HEK293 (cell line): ENCODE measurements around the gene SPOCK1.

Source experiments
- CTCF ChIA-PET: fragments of 350-600 bp; formaldehyde crosslinking; extraction: SDS; loops from one replicate; lab custom pipeline; 2021; ENCODE audit warnings: antibody characterized with exemption; lab: Yijun Ruan, JAX
- POLR2A ChIA-PET: fragments of 300-600 bp; formaldehyde crosslinking; extraction: SDS; loops from one replicate; lab custom pipeline; 2020; ENCODE audit warnings: antibody characterized with exemption, inconsistent platforms; lab: Yijun Ruan, JAX
- H3K27ac ChIP-seq: fragments of 200-500 bp; sonication (Bioruptor generic); 2 replicates; pipeline ENCODE4 v1.5.1; 2014; ENCODE audit warnings: low read depth, low read length, control low read depth, inconsistent platforms; ENCODE audit errors: extremely low read depth
- H3K36me3 ChIP-seq, 2 experiments: fragments of 200-500 bp in 1 of 2; sonication (Bioruptor generic) in 1 of 2; 1 replicate in 1 of 2; 2 replicates in 1 of 2; pipeline ENCODE4 v1.5.1; 2014 to 2017; ENCODE audit warnings: inconsistent platforms in 2 of 2, low read length in 2 of 2; ENCODE audit not compliant: control insufficient read depth in 2 of 2, insufficient read depth in 1 of 2
- H3K4me1 ChIP-seq: fragments of 200-500 bp; sonication (Bioruptor generic); 2 replicates; pipeline ENCODE4 v1.5.1; 2014; ENCODE audit warnings: mild to moderate bottlenecking, low read length, inconsistent platforms; ENCODE audit not compliant: control insufficient read depth, insufficient read depth
- H3K4me3 ChIP-seq: 2 replicates; pipeline ENCODE4 v1.5.1; 2011; ENCODE audit warnings: low read depth, mild to moderate bottlenecking, control low read depth, low read length, moderate library complexity
- H3K9me3 ChIP-seq: fragments of 200-500 bp; sonication (Bioruptor generic); 2 replicates; pipeline ENCODE4 v1.5.1; 2014; ENCODE audit warnings: low read depth, low read length, inconsistent platforms; ENCODE audit not compliant: control insufficient read depth, insufficient read depth
- AEBP2 ChIP-seq: fragments of 450-650 bp; formaldehyde crosslinking; IDR thresholded peaks from 2 replicates; pipeline ENCODE4 v1.5.1; 2016; ENCODE audit warnings: missing biosample characterization, missing genetic modification characterization, borderline replicate concordance
- CTCF ChIP-seq: fragments of 450-650 bp; formaldehyde crosslinking; IDR thresholded peaks from 2 replicates; pipeline ENCODE4 v1.5.1; 2016; ENCODE audit warnings: missing biosample characterization, missing genetic modification characterization
- EGR2 ChIP-seq: fragments of 450-650 bp; formaldehyde crosslinking; IDR thresholded peaks from 2 replicates; pipeline ENCODE4 v1.5.1; 2016; ENCODE audit warnings: low read depth, missing biosample characterization, missing genetic modification characterization
- MZF1 ChIP-seq: fragments of 450-650 bp; formaldehyde crosslinking; IDR thresholded peaks from 2 replicates; pipeline ENCODE4 v1.5.1; 2017; ENCODE audit warnings: missing biosample characterization, missing genetic modification characterization, borderline replicate concordance
- PRDM1 ChIP-seq: fragments of 450-650 bp; formaldehyde crosslinking; IDR thresholded peaks from 2 replicates; pipeline ENCODE4; 2016; ENCODE audit warnings: missing biosample characterization, missing genetic modification characterization
- REPIN1 ChIP-seq: fragments of 450-650 bp; formaldehyde crosslinking; IDR thresholded peaks from 2 replicates; pipeline ENCODE4 v1.5.1; 2017; ENCODE audit warnings: missing biosample characterization, missing genetic modification characterization, low read depth
- ZBTB21 ChIP-seq: fragments of 450-650 bp; formaldehyde crosslinking; IDR thresholded peaks from 2 replicates; pipeline ENCODE4 v1.5.1; 2017; ENCODE audit warnings: missing biosample characterization, missing genetic modification characterization
- ZNF112 ChIP-seq: fragments of 450-650 bp; formaldehyde crosslinking; IDR thresholded peaks from 2 replicates; pipeline ENCODE4 v1.5.0; 2017; ENCODE audit warnings: missing biosample characterization, missing genetic modification characterization
- ZNF114 ChIP-seq: fragments of 450-650 bp; formaldehyde crosslinking; IDR thresholded peaks from 2 replicates; pipeline ENCODE4 v1.5.0; 2017; ENCODE audit warnings: missing biosample characterization, missing genetic modification characterization
- ZNF18 ChIP-seq: fragments of 450-650 bp; formaldehyde crosslinking; IDR thresholded peaks from 2 replicates; pipeline ENCODE4 v1.5.1; 2016; ENCODE audit warnings: missing biosample characterization, missing genetic modification characterization
- ZNF23 ChIP-seq: fragments of 450-650 bp; formaldehyde crosslinking; IDR thresholded peaks from 2 replicates; pipeline ENCODE4 v1.5.1; 2016; ENCODE audit warnings: missing biosample characterization, missing genetic modification characterization, borderline replicate concordance
- ZNF239 ChIP-seq: fragments of 450-650 bp; formaldehyde crosslinking; IDR thresholded peaks from 2 replicates; pipeline ENCODE4 v1.5.1; 2016; ENCODE audit warnings: missing biosample characterization, missing genetic modification characterization
- ZNF248 ChIP-seq: fragments of 450-650 bp; formaldehyde crosslinking; IDR thresholded peaks from 2 replicates; pipeline ENCODE4 v1.5.1; 2017; ENCODE audit warnings: missing biosample characterization, missing genetic modification characterization
- ZNF391 ChIP-seq: fragments of 450-650 bp; formaldehyde crosslinking; IDR thresholded peaks from 2 replicates; pipeline ENCODE4 v1.5.1; 2016; ENCODE audit warnings: low read depth, missing biosample characterization, missing genetic modification characterization, borderline replicate concordance
- ZNF600 ChIP-seq: fragments of 450-650 bp; formaldehyde crosslinking; IDR thresholded peaks from 2 replicates; pipeline ENCODE4 v1.5.1; 2016; ENCODE audit warnings: missing biosample characterization, missing genetic modification characterization
- ZNF677 ChIP-seq: fragments of 450-650 bp; IDR thresholded peaks from 2 replicates; pipeline ENCODE4 v1.5.0; 2018; ENCODE audit warnings: missing biosample characterization, mild to moderate bottlenecking, missing genetic modification characterization, moderate library complexity
- TF ChIP-seq, protein P1 (sequence below): fragments of 450-650 bp; formaldehyde crosslinking; IDR thresholded peaks from 2 replicates; pipeline ENCODE4 v1.5.1; 2016; ENCODE audit warnings: missing biosample characterization, missing genetic modification characterization
- TF ChIP-seq, protein P2 (sequence below): fragments of 450-650 bp; formaldehyde crosslinking; IDR thresholded peaks from 2 replicates; pipeline ENCODE4 v1.5.1; 2016; ENCODE audit warnings: missing biosample characterization, missing genetic modification characterization, low read depth

The SPOCK1 gene

DNA sequence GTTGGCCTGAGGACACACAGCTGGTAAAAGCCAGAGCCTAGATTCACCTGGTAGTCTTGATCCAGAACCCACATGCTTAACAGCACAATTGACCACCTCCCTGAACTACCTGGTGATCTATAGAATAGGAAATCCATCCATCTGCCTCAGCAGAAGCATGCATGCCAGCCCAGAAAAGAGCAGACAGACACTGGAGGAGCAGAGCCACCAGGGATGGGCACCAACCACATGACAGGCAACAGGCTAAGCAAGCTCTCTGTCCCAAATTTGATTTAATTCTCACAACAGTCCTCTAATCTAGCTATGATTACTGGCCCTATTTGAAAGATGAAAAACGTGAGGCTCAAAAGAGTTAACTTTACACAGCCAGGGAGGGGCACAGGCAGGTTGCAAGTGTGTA, 208.1 kb downstream of the SPOCK1 start (continued):
- no peak for TF ChIP-seq CTCF (tag by site-specific recombination)
- TF ChIP-seq ZNF600 (tag by site-specific recombination), result no peak
- no peak for TF ChIP-seq ZBTB21 (tag by site-specific recombination)
- TF ChIP-seq, protein P1, sequence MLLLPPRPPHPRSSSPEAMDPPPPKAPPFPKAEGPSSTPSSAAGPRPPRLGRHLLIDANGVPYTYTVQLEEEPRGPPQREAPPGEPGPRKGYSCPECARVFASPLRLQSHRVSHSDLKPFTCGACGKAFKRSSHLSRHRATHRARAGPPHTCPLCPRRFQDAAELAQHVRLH (tag by site-specific recombination), result no peak
- TF ChIP-seq ZNF18 (tag by site-specific recombination), result no peak
- no peak for TF ChIP-seq MZF1 (tag by site-specific recombination)
- TF ChIP-seq, protein P2, sequence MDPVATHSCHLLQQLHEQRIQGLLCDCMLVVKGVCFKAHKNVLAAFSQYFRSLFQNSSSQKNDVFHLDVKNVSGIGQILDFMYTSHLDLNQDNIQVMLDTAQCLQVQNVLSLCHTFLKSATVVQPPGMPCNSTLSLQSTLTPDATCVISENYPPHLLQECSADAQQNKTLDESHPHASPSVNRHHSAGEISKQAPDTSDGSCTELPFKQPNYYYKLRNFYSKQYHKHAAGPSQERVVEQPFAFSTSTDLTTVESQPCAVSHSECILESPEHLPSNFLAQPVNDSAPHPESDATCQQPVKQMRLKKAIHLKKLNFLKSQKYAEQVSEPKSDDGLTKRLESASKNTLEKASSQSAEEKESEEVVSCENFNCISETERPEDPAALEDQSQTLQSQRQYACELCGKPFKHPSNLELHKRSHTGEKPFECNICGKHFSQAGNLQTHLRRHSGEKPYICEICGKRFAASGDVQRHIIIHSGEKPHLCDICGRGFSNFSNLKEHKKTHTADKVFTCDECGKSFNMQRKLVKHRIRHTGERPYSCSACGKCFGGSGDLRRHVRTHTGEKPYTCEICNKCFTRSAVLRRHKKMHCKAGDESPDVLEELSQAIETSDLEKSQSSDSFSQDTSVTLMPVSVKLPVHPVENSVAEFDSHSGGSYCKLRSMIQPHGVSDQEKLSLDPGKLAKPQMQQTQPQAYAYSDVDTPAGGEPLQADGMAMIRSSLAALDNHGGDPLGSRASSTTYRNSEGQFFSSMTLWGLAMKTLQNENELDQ (tag by site-specific recombination), result no peak
- TF ChIP-seq, all 188 proteins: peak for 0

GRCh38 chr5:137290373-137290772, 208.8 kb downstream of the SPOCK1 start:
- H3K9me3 ChIP-seq, result no peaks in the 10 kb centered on the region
- TF ChIP-seq EGR2 (no peak), ZNF391 (no peak), ZNF677 (tag by site-specific recombination) (no peak), AEBP2 (tag by site-specific recombination) (no peak), ZNF112 (tag by site-specific recombination) (no peak), ZNF114 (tag by site-specific recombination) (no peak), REPIN1 (tag by site-specific recombination) (no peak)
- no peak overlapping the region for H3K27ac ChIP-seq
- CTCF ChIA-PET, result no interaction called here
- POLR2A ChIA-PET, result no interaction called here
- no peak overlapping the region for H3K4me3 ChIP-seq
- H3K36me3 ChIP-seq, result no peaks in the 10 kb centered on the region
- peaks cover 4% of the 10 kb centered on the region for H3K4me1 ChIP-seq

DNA sequence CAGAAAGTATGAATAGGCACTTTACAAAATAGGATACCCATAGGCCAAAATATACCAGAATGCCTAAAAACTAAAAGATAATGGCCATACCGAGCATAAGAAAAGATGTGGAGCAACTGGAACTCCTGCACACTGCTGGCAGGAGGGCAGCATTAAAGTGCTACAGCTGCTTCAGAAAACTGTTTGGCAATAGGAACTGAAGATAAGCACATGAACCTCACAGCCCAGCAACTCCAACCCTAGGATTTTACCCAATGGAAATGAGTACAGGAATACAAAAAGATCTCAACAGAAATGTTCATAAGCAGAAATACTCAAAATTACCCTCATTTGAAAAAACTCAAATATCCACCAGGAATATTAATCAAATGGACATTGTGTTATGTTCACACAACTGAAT, 209.3 kb downstream of the SPOCK1 start:
- no peaks in the 10 kb centered on the region for H3K36me3 ChIP-seq
- CTCF ChIA-PET, result no interaction called here
- TF ChIP-seq ZNF248 (no peak), ZNF239 (tag by site-specific recombination) (no peak), ZNF23 (tag by site-specific recombination) (no peak), PRDM1 (tag by site-specific recombination) (no peak)
- TF ChIP-seq, all 188 proteins: peak for 0
- no peak overlapping the region for H3K27ac ChIP-seq
- POLR2A ChIA-PET, result no interaction called here
- H3K4me1 ChIP-seq, result peaks cover 4% of the 10 kb centered on the region
- no peaks in the 10 kb centered on the region for H3K9me3 ChIP-seq
- H3K4me3 ChIP-seq, result no peak overlapping the region
